GM12874 (cell line): ENCODE measurements around the gene TPP1.

ENCODE experiments used
- TF ChIP-seq, protein P1 (sequence below): IDR thresholded peaks from 2 replicates; pipeline ENCODE4 v1.5.1; 2011; ENCODE audit warnings: low read depth, mild to moderate bottlenecking, control low read depth, low read length, moderate library complexity; ENCODE audit not compliant: insufficient read depth

Gene TPP1

DNA sequence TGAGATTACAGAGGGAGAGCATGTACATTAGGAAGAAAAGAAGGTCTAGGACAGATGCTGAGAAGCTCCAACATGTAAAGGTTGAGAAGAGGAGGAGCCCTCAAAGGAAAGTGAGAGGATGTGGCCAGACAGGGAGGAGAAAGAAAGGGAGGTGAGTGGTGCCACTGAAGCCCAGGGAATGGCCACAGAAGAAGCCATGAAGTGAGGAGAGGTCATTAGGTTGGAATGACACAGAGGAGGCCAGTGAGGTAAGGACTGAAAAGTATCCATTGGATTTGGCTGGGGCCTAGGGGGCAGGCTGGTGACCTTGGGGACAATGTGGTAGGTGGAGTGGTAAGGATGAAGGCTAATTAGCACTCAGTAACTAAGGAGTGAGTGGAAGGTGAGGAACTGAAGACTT, 39.4 kb upstream of the TPP1 start:
- TF ChIP-seq, protein P1, sequence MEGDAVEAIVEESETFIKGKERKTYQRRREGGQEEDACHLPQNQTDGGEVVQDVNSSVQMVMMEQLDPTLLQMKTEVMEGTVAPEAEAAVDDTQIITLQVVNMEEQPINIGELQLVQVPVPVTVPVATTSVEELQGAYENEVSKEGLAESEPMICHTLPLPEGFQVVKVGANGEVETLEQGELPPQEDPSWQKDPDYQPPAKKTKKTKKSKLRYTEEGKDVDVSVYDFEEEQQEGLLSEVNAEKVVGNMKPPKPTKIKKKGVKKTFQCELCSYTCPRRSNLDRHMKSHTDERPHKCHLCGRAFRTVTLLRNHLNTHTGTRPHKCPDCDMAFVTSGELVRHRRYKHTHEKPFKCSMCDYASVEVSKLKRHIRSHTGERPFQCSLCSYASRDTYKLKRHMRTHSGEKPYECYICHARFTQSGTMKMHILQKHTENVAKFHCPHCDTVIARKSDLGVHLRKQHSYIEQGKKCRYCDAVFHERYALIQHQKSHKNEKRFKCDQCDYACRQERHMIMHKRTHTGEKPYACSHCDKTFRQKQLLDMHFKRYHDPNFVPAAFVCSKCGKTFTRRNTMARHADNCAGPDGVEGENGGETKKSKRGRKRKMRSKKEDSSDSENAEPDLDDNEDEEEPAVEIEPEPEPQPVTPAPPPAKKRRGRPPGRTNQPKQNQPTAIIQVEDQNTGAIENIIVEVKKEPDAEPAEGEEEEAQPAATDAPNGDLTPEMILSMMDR, result no peak

GRCh38 chr11:6657346-6657745, 38.1 kb upstream of the TPP1 start:
- TF ChIP-seq, protein P1, result no peak

DNA sequence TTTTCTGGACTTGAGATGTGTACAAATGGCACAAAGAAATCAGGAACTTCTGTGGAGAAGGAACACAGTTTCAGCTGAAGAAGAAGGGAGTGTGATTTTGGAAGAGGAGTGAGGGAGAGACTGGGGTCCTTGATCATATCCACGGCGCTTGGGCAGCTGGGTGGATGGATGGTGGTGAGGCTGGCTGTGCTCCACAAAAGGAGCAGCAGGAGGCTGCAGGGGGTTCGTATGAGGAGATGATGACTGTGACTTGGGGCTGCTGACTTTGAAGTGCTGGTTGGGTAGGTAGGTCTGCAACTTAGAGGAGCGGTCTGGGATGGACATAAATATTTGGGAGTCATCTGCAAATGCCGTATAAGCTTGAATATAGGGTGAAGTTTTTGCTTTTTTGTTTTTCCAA, 37.7 kb upstream of the TPP1 start:
- TF ChIP-seq, protein P1, result no peak

DNA sequence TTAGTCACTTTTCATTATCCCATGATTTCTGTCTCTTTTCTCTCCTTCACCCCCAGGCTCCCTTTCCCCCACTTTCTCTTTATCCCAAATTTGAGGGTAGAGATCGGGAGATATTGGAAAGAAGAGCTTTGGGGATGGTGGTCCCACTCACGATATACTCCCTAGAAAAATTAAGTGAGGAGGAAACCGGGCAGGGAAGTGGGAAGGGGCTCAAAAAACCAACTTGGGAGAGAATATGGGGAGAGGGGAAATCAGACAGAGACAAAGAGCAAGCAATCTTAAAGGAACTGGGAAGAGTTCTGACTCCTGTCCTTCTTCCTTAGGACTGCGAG, 37.3 kb upstream of the TPP1 start:
- TF ChIP-seq, protein P1, result no peak

DNA sequence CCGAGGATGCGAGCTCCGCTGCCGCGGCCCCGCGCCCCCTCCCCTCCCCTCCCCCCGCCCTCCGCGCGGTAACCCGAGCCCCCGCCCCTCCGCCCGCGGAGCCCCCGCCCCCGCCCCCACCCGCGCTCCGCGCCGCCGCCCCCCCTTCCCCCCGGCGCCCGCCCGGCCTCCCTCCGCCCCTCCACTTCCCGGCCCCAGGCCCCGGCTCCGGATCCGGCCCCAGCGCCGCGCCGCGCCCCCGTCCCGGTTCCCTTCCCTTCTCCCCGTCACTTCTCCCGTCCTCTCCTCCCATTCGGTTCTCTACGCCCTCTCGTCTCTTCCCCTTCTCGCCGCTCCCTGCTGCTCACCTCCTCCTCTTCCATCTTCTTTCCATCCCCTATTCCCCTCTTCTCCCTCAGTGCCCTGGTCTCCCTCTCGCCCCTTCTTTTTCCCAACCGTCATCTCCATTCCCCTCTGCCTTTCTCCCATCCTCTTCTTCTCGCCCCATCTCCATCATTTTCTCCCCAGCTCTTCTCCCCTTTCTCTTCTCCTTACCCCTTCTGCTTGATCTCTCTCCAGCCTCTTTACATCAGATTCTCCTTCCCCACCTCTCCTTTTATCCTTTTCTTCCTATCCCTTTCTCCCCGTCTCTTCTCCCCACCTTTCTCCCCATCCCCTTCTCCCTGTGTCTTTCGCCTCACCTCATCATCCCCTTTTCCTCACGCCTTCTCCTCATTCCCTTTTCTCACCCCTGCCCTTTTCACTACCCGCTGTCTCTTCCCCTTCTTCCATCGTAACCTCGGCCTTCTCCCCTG, 36.8 kb upstream of the TPP1 start, which contains the start of gene DCHS1:
Gene DCHS1, minus strand, starts transcription at position 20 of the 794 bp plus-strand sequence. CDS start 14,196 bp downstream, outside the sequence.
- TF ChIP-seq, protein P1, result no peak

- TF ChIP-seq, protein P1, result no peak
Measured at GRCh38 chr11:6655020-6655789, 36.0 kb upstream of the TPP1 start.

GRCh38 chr11:6654281-6655019, 35.2 kb upstream of the TPP1 start:
- TF ChIP-seq, protein P1, result no peak
